AG09309 (cell line): ENCODE results near the gene SAMD10.

ENCODE experiments used
- DNase-seq: peaks from one replicate; pipeline ENCODE4 v3.0.0-alpha.2; 2010; ENCODE audit warnings: low read depth
- H3K4me3 ChIP-seq: 2 replicates; pipeline ENCODE4 v1.5.1; 2011; ENCODE audit warnings: mild to moderate bottlenecking, low read depth, low read length, moderate library complexity; ENCODE audit not compliant: control insufficient read depth
- CTCF ChIP-seq: IDR thresholded peaks from 2 replicates; pipeline ENCODE4 v1.5.1; 2011; ENCODE audit warnings: mild to moderate bottlenecking, low read depth, low read length, inconsistent platforms; ENCODE audit not compliant: insufficient read depth, control insufficient read depth; ENCODE audit errors: missing control alignments

SAMD10 gene

DNA sequence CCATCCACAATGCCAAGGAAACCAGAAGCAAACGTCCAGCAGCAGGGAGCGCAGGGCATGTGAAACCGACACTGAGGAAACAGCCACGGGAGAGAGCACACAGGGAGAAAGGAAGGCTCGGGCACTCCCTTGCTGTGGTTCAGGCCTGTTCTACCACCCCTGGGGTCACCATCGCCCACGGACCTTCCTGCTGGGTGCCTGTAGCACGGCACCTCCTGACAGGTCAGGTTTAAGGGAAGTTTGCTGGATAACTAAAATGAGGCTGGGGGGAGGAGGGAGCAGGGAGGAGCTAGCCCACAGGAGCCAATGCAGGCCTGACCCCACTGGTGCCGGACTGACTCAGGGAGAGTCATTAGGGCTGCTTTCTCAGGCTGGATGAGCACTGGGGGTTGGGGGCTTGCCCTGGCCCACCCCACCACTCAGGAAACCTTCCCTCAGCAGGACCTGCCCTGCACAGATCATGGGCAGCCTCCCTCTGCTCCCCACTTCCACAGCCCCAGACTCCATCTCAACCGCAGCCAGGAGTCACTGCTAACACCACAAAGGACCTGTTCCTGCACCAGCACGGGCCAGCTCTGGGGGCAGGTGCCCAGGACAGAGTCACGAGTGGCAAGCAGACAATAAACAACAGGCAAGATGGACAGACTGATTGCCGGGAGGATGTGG is 25.5 kb downstream of the SAMD10 start:
- no peak overlapping the region for H3K4me3 ChIP-seq
- no peak for DNase-seq
- TF ChIP-seq CTCF, result no peak

- TF ChIP-seq CTCF, result no peak
- DNase-seq, result no peak
These were observed 26.7 kb downstream of the SAMD10 start for GRCh38 chr20:63952769-63953168.

DNA sequence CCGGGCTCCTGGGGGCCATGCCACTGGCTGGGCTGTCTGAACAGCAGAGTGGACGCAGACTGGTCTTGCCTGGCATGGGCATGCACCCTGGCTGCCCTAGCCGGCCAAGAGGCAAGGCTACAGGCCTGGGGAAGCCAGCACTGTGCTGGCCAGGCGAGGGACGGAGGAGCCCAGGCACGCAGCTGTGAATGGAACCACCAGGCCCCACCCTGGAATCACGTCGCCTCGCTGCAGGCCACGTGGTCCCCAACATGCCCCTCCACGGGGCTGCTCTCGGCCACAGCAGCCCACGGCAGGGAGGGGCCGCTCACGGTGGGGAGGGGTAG is 27.3 kb downstream of the SAMD10 start:
- DNase-seq, result no peak
- H3K4me3 ChIP-seq, result no peak overlapping the region
- no peak for TF ChIP-seq CTCF

More at GRCh38 chr20:63952769-63953168, 26.7 kb downstream of the SAMD10 start:
- H3K4me3 ChIP-seq, result no peak overlapping the region

GRCh38 chr20:63951398-63952209 is 27.8 kb downstream of the SAMD10 start:
- TF ChIP-seq CTCF, result no peak
- no peak overlapping the region for H3K4me3 ChIP-seq
- DNase-seq, result no peak

GRCh38 chr20:63950701-63951397 is 28.6 kb downstream of the SAMD10 start:
- no peak overlapping the region for H3K4me3 ChIP-seq
- TF ChIP-seq CTCF, result no peak
- no peak for DNase-seq

- H3K4me3 ChIP-seq, result no peak overlapping the region
- no peak for DNase-seq
- TF ChIP-seq CTCF, result no peak
These were observed 31.6 kb downstream of the SAMD10 start for GRCh38 chr20:63947638-63948456.
